HG03575 (cell line): ENCODE measurements around the gene WDR1.

ENCODE experiments used
- ATAC-seq: cut with Tn5 transposase; IDR thresholded peaks from one replicate; pipeline ENCODE4 v1.9.1; 2021; ENCODE audit not compliant: unreplicated experiment, insufficient number of reproducible peaks, low FRiP score; ENCODE audit errors: extremely low read depth

Gene WDR1

GRCh38 chr4:10031668-10032590, 84.7 kb downstream of the WDR1 start:
- ATAC-seq, result no peak

GRCh38 chr4:10030972-10031667, 85.5 kb downstream of the WDR1 start:
- no peak for ATAC-seq

- no peak for ATAC-seq
These were observed 87.2 kb downstream of the WDR1 start for GRCh38 chr4:10029403-10029802.

GRCh38 chr4:10028910-10029309, 87.7 kb downstream of the WDR1 start:
- no peak for ATAC-seq

- no peak for ATAC-seq
These were observed 90.1 kb downstream of the WDR1 start for GRCh38 chr4:10026485-10026884.

GRCh38 chr4:10025230-10025806, 91.3 kb downstream of the WDR1 start:
- ATAC-seq, result no peak
